PC-9 (cell line): Measurements from ENCODE around the gene SOX18. TPM values are rescaled to one million over a fixed set of nuclear protein-coding genes. Genes with fewer than 3 reads are reported as not detected.
A peak's percentile ranks its signal among the peaks of the same experiment; 100 is the strongest.

Source experiments
- BruUV-seq: library from RNA; stranded (reverse); fragments of 400-500 nt; replicated peaks from 2 replicates; lab custom pipeline; 2021; lab: Mats Ljungman, UMichigan
- CTCF ChIA-PET: fragments of 300-600 bp; sonication (Branson Sonifier 250); formaldehyde crosslinking; loops from one replicate; lab custom pipeline; 2022; ENCODE audit warnings: antibody characterized with exemption; lab: Charles Lee
- POLR2A ChIA-PET: fragments of 300-600 bp; sonication (Branson Sonifier 250); formaldehyde crosslinking; loops from one replicate; lab custom pipeline; 2022; ENCODE audit warnings: antibody characterized with exemption; ENCODE audit not compliant: unreplicated experiment; lab: Charles Lee
- DNase-seq, 2 experiments: peaks; one replicate each; pipeline versions ENCODE4 v3.0.0 to v3.0.0-alpha.2; 2015 to 2022; ENCODE audit warnings: mixed read lengths in 1 of 2
- H2AFZ ChIP-seq: fragments of 200-600 bp; sonication (generic); 2 replicates; pipeline ENCODE4 v1.8.1; 2017; ENCODE audit warnings: antibody characterized with exemption
- H3F3A ChIP-seq: fragments of 200-600 bp; sonication (generic); 2 replicates; pipeline ENCODE4 v1.8.1; 2017; ENCODE audit warnings: antibody characterized with exemption, mild to moderate bottlenecking, low read depth; ENCODE audit not compliant: insufficient read depth
- H3K27ac ChIP-seq: fragments of 200-600 bp; sonication (generic); 2 replicates; pipeline ENCODE4 v1.6.1; 2016; ENCODE audit warnings: mixed run types
- H3K27me3 ChIP-seq: fragments of 200-600 bp; sonication (generic); 2 replicates; pipeline ENCODE4 v1.6.1; 2016; ENCODE audit warnings: low read depth, mixed run types; ENCODE audit not compliant: insufficient read depth
- H3K36me3 ChIP-seq: fragments of 200-600 bp; sonication (generic); 2 replicates; pipeline ENCODE4 v1.6.1; 2016; ENCODE audit warnings: low read depth, mixed run types
- H3K4me1 ChIP-seq: fragments of 200-600 bp; sonication (generic); replicated peaks from 2 replicates; pipeline ENCODE4 v1.6.1; 2016; ENCODE audit warnings: mixed run types; ENCODE audit not compliant: insufficient read depth
- H3K4me2 ChIP-seq: fragments of 200-600 bp; sonication (generic); 2 replicates; pipeline ENCODE4 v1.6.1; 2017; ENCODE audit warnings: mixed run types
- H3K4me3 ChIP-seq: fragments of 200-600 bp; sonication (generic); 2 replicates; pipeline ENCODE4 v1.6.1; 2016; ENCODE audit warnings: mixed run types
- H3K79me2 ChIP-seq: fragments of 200-600 bp; sonication (generic); 2 replicates; pipeline ENCODE4 v1.6.1; 2017; ENCODE audit warnings: low read depth, mixed run types
- H3K9me2 ChIP-seq: fragments of 200-600 bp; sonication (generic); 2 replicates; pipeline ENCODE4 v1.8.1; 2017; ENCODE audit warnings: mild to moderate bottlenecking; ENCODE audit not compliant: insufficient read depth
- H3K9me3 ChIP-seq: fragments of 200-600 bp; sonication (generic); 2 replicates; pipeline ENCODE4 v1.8.1; 2016; ENCODE audit warnings: low read depth; ENCODE audit not compliant: insufficient read depth
- H4K20me1 ChIP-seq: fragments of 200-600 bp; sonication (generic); 2 replicates; pipeline ENCODE4 v1.8.1; 2017; ENCODE audit not compliant: insufficient read depth
- EZH2 ChIP-seq: fragments of 200-600 bp; sonication (generic); IDR thresholded peaks from 2 replicates; pipeline ENCODE4 v1.8.0; 2017; ENCODE audit warnings: antibody characterized with exemption, low read depth
- intact Hi-C: fragments of 100-400 bp; cut with micrococcal nuclease; formaldehyde crosslinking; loops from one replicate; pipeline ENCODE4 v1.10.0; 2022; ENCODE audit not compliant: unreplicated experiment
- total RNA-seq: library from RNA; stranded (reverse); gene quantifications from 2 replicates; pipeline ENCODE4 v1.2.3, GENCODE V29; 2021
- TF ChIP-seq, protein P1 (sequence below): fragments of 200-600 bp; sonication (generic); conservative IDR thresholded peaks from 2 replicates; pipeline ENCODE4 v1.6.1; 2017; ENCODE audit warnings: mixed run types, antibody characterized with exemption, mild to moderate bottlenecking, moderate library complexity

Gene SOX18
- total RNA-seq, 1 experiment from 2014 or later: not detected

DNA sequence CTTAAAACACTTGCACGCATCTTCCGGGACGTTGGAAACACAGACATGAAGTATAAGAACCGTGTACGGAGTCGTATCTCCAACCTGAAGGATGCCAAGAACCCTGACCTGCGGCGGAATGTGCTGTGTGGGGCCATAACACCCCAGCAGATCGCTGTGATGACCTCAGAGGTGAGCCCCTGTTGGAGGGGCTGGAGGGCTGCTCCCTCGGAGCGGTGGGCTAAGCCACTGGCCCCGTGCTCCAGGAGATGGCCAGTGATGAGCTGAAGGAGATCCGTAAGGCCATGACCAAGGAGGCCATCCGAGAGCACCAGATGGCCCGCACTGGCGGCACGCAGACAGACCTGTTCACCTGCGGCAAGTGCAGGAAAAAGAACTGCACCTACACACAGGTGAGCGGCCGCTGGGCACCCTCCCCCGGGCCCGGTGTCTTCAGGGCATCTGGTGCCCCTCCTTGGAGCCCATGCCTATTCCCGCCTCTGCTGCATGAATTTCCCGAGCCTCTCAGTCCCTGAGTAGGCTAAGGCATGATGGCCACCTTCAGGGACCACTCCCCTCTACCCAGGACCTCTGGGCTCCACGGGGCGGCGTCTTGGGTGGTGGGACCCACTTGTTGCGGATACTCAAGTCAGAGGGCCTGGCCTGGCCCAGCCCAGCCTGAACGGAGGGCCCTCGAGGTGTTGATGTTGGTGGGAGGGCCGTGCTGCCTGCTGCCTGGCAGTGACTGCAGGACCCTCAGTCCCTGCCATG lies 21.0 kb upstream of the SOX18 start:
- H2AFZ ChIP-seq: no peak overlapping the region
- peaks cover 11% of the 10 kb centered on the region for H4K20me1 ChIP-seq
- ChIA-PET CTCF (interaction anchor here (1.3 to 1.6 kb wide), 2 partner anchors 12 to 32 kb away, joined by 3 to 8 read pairs; no protein-coding TSS in a partner anchor), POLR2A (no interaction called here)
- no peaks in the 10 kb centered on the region for H3K36me3 ChIP-seq
- no peak overlapping the region for H3K27ac ChIP-seq
- H3K9me3 ChIP-seq: no peaks in the 10 kb centered on the region
- H3K9me2 ChIP-seq: no peaks in the 10 kb centered on the region
- no peak for DNase-seq
- peaks cover 14% of the 10 kb centered on the region; the same call in 1 of the 2 replicates for H3F3A ChIP-seq
- intact Hi-C loops: no loop called here
- no peak overlapping the region for H3K4me3 ChIP-seq
- no peak overlapping the region for H3K4me2 ChIP-seq
- TF ChIP-seq, protein P1, sequence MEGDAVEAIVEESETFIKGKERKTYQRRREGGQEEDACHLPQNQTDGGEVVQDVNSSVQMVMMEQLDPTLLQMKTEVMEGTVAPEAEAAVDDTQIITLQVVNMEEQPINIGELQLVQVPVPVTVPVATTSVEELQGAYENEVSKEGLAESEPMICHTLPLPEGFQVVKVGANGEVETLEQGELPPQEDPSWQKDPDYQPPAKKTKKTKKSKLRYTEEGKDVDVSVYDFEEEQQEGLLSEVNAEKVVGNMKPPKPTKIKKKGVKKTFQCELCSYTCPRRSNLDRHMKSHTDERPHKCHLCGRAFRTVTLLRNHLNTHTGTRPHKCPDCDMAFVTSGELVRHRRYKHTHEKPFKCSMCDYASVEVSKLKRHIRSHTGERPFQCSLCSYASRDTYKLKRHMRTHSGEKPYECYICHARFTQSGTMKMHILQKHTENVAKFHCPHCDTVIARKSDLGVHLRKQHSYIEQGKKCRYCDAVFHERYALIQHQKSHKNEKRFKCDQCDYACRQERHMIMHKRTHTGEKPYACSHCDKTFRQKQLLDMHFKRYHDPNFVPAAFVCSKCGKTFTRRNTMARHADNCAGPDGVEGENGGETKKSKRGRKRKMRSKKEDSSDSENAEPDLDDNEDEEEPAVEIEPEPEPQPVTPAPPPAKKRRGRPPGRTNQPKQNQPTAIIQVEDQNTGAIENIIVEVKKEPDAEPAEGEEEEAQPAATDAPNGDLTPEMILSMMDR: no peak
- TF ChIP-seq EZH2: no peak
- BruUV-seq: no TSS peak
- no peaks in the 10 kb centered on the region for H3K27me3 ChIP-seq
- no peaks in the 10 kb centered on the region for H3K79me2 ChIP-seq
- H3K4me1 ChIP-seq: peaks cover 22% of the 10 kb centered on the region

DNA sequence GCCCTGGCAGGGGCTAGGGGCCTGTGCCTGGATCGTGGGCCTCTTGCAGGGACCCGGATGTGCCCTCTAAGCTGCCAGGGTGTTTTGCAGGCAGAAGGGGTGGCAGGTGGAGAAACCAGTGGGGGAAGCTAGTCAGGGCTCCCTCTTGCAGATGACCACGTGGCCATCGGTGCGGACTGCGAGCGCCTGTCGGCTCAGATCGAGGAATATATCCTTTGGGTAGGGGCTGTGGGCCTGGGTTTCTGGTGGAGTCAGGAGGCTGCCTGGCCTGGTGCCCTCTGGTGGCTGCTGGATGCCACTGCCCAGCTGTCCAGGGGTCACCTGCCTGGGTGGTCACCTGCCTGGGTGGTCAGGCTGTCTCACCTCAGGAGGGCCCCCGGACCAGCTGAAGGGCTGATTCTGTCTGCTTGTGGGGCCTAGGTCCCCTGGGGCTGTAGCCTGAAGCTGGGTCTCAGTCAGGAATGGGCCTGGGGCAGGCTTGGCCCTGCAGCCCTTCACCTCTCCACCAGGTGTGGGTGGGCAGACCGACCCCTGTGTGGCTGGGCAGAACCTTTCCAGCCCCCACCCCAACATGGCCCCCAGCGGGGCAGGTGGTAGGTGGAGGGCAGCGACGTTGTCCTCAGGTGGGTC lies 20.3 kb upstream of the SOX18 start:
- H3K79me2 ChIP-seq: peaks cover 2% of the 10 kb centered on the region; the same call in 1 of the 2 replicates
- no peaks in the 10 kb centered on the region for H3K9me3 ChIP-seq
- CTCF ChIA-PET: interaction anchor here (0.7 to 1.6 kb wide), 3 partner anchors 13 to 31 kb away, joined by 3 to 8 read pairs (median 3); no protein-coding TSS in a partner anchor
- H3K27ac ChIP-seq: no peak overlapping the region
- H3K4me3 ChIP-seq: no peak overlapping the region
- H3K27me3 ChIP-seq: no peaks in the 10 kb centered on the region
- POLR2A ChIA-PET: no interaction called here
- peaks cover 11% of the 10 kb centered on the region for H4K20me1 ChIP-seq
- TF ChIP-seq, protein P1: peak; percentile 92
- TF ChIP-seq EZH2: no peak
- H3K36me3 ChIP-seq: no peaks in the 10 kb centered on the region
- no peak overlapping the region for H3K4me2 ChIP-seq
- no TSS peak for BruUV-seq
- H3F3A ChIP-seq: peaks cover 14% of the 10 kb centered on the region; the same call in 1 of the 2 replicates
- intact Hi-C loops: loop anchor here (10.0 kb wide), 1 partner anchor 205 kb away; the partner anchor contains the start of genes ABHD16B and TPD52L2
- H3K9me2 ChIP-seq: no peaks in the 10 kb centered on the region
- peak in 1 of 2 experiments; percentile 61 for DNase-seq
- H2AFZ ChIP-seq: no peak overlapping the region
- H3K4me1 ChIP-seq: peaks cover 29% of the 10 kb centered on the region

DNA sequence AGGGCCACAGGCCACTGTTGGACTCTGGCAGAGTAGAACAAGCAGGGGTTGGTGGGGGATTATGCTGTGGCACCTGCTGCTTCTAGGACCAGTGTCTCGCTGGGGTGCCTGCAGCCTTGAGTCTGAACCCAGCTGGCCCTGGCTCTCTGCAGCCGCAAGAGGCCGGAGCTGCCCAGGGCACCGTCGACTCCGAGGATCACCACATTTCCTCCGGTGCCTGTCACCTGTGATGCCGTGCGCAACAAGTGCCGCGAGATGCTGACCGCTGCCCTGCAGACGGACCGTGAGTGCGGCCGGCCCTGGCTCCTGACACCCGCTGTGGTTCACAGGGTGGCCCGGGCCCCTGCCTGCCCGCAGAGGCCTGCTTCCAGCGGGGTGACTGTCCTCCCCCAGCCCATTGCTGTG lies 19.8 kb upstream of the SOX18 start:
- peaks cover 34% of the 10 kb centered on the region for H3K4me1 ChIP-seq
- CTCF ChIA-PET: interaction anchor here (0.7 to 1.6 kb wide), 2 partner anchors 24 to 31 kb away, joined by 3 to 8 read pairs; no protein-coding TSS in a partner anchor
- peaks cover 14% of the 10 kb centered on the region; the same call in 1 of the 2 replicates for H3F3A ChIP-seq
- H3K79me2 ChIP-seq: peaks cover 8% of the 10 kb centered on the region
- H3K27me3 ChIP-seq: no peaks in the 10 kb centered on the region
- H3K9me3 ChIP-seq: no peaks in the 10 kb centered on the region
- POLR2A ChIA-PET: no interaction called here
- intact Hi-C loops: loop anchor here (10.0 kb wide), 1 partner anchor 204 kb away; the partner anchor contains the start of genes ABHD16B and TPD52L2
- no peaks in the 10 kb centered on the region for H3K9me2 ChIP-seq
- no TSS peak for BruUV-seq
- H3K27ac ChIP-seq: no peak overlapping the region
- TF ChIP-seq, protein P1: no peak
- TF ChIP-seq EZH2: no peak
- H3K4me2 ChIP-seq: no peak overlapping the region
- no peak overlapping the region for H3K4me3 ChIP-seq
- peaks cover 11% of the 10 kb centered on the region for H4K20me1 ChIP-seq
- no peak overlapping the region for H2AFZ ChIP-seq
- no peak for DNase-seq
- no peaks in the 10 kb centered on the region for H3K36me3 ChIP-seq
